ENCODE data around the gene FLT1. TPM values are rescaled to one million over a fixed set of nuclear protein-coding genes. Genes with fewer than 3 reads are reported as not detected.

The FLT1 gene
- total RNA-seq, 1 experiment from 2014 or later: 0.25 TPM

GRCh38 chr13:28286263-28286662 lies 208.7 kb downstream of the FLT1 start:
- Histone ChIP-seq H3K27ac (ENCODE audit: low read depth, low read length) (no peak overlapping the region), H3K9ac (ENCODE audit: low read length) (no peak overlapping the region), H3K4me1 (ENCODE audit: control insufficient read depth in 1 of 2, insufficient read depth in 2 of 2, low read length in 2 of 2) (no peaks in the 10 kb centered on the region), H4K20me1 (ENCODE audit: insufficient read depth) (no peaks in the 10 kb centered on the region), H3K4me2 (ENCODE audit: low read length) (no peak overlapping the region), H3K4me3 (replicated peaks in 1 of 2; ENCODE audit: low read depth in 1 of 2, low read length in 2 of 2) (no peak overlapping the region), H3K36me3 (ENCODE audit: control insufficient read depth in 1 of 2, insufficient read depth in 2 of 2, low read length in 2 of 2) (peaks cover 2 to 9% of the 10 kb centered on the region in 2 experiments; a peak in 3 of 4 replicates), H3K9me3 (ENCODE audit: control insufficient read depth in 1 of 2, insufficient read depth in 1 of 2, low read depth in 1 of 2, low read length in 2 of 2) (no peaks in the 10 kb centered on the region), H3K9me2 (ENCODE audit: insufficient read depth) (no peaks in the 10 kb centered on the region), H2AFZ (ENCODE audit: low read depth, low read length, poor library complexity, severe bottlenecking) (no peak overlapping the region), H3K27me3 (ENCODE audit: insufficient read depth, low read length) (no peaks in the 10 kb centered on the region), H3K79me2 (ENCODE audit: insufficient read depth, low read length) (no peaks in the 10 kb centered on the region)
- DNase-seq (ENCODE audit: low read depth, low spot score) (no peak), ATAC-seq (no peak)
- RAD21 ChIA-PET (ENCODE audit: low non-redundant PET in 1 of 2, low total read pairs in 2 of 2, uncharacterized antibody in 2 of 2, unreplicated experiment in 2 of 2): no interaction called here
- CTCF ChIA-PET: no interaction called here
- no TSS peak for BruUV-seq (replicated peaks)
- TF ChIP-seq CBX3 (IDR thresholded peaks at IDR 0.05; ENCODE audit: low read depth) (no peak), POLR2A (IDR thresholded peaks at IDR 0.05; ENCODE audit: borderline replicate concordance, extremely low read depth, insufficient read depth, insufficient read length) (no peak), ATF3 (IDR thresholded peaks at IDR 0.05) (no peak), CEBPB (IDR thresholded peaks at IDR 0.05; ENCODE audit: low read depth) (no peak), ZNF274 (IDR thresholded peaks at IDR 0.05; ENCODE audit: low read depth, low read length) (no peak), EGR1 (IDR thresholded peaks at IDR 0.05; ENCODE audit: low read depth) (no peak), ZFX (IDR thresholded peaks at IDR 0.05) (no peak), CTCF (IDR thresholded peaks at IDR 0.05 in 2 of 3, conservative IDR thresholded peaks at IDR 0.05 in 1 of 3; ENCODE audit: borderline replicate concordance in 1 of 3, insufficient read depth in 1 of 3, low read depth in 2 of 3, low read length in 2 of 3) (no peak), REST (IDR thresholded peaks at IDR 0.05; ENCODE audit: low read depth) (no peak), RAD21 (IDR thresholded peaks at IDR 0.05; ENCODE audit: low read depth) (no peak), JUND (IDR thresholded peaks at IDR 0.05) (no peak), FOSL1 (IDR thresholded peaks at IDR 0.05; ENCODE audit: low read depth) (no peak), SP1 (IDR thresholded peaks at IDR 0.05; ENCODE audit: low read depth) (no peak), YY1 (IDR thresholded peaks at IDR 0.05; ENCODE audit: extremely low read depth, insufficient replicate concordance, low read depth, low read length) (no peak), SIN3A (IDR thresholded peaks at IDR 0.05; ENCODE audit: low read depth) (no peak)
- TF ChIP-seq, protein P1, sequence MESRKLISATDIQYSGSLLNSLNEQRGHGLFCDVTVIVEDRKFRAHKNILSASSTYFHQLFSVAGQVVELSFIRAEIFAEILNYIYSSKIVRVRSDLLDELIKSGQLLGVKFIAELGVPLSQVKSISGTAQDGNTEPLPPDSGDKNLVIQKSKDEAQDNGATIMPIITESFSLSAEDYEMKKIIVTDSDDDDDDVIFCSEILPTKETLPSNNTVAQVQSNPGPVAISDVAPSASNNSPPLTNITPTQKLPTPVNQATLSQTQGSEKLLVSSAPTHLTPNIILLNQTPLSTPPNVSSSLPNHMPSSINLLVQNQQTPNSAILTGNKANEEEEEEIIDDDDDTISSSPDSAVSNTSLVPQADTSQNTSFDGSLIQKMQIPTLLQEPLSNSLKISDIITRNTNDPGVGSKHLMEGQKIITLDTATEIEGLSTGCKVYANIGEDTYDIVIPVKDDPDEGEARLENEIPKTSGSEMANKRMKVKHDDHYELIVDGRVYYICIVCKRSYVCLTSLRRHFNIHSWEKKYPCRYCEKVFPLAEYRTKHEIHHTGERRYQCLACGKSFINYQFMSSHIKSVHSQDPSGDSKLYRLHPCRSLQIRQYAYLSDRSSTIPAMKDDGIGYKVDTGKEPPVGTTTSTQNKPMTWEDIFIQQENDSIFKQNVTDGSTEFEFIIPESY (IDR thresholded peaks at IDR 0.05; ENCODE audit: extremely low read depth, insufficient replicate concordance, low read length): no peak
- POLR2A ChIA-PET: no interaction called here
- intact Hi-C loops (cut with micrococcal nuclease): no loop called here
